ENCODE measurements around the gene ACTA2.

Gene ACTA2

GRCh38 chr10:88981435-88981834 is 28.9 kb upstream of the ACTA2 start:
- DNase-seq (ENCODE audit: low read depth in 2 of 2), result no peak

GRCh38 chr10:88980800-88981199 is 28.2 kb upstream of the ACTA2 start:
- no peak for DNase-seq (ENCODE audit: low read depth in 2 of 2)

GRCh38 chr10:88980247-88980646 is 27.7 kb upstream of the ACTA2 start:
- no peak for DNase-seq (ENCODE audit: low read depth in 2 of 2)

- no peak for DNase-seq (ENCODE audit: low read depth in 2 of 2)
Measured at GRCh38 chr10:88979603-88980002, 27.0 kb upstream of the ACTA2 start.

- no peak for DNase-seq (ENCODE audit: low read depth in 2 of 2)
Measured at GRCh38 chr10:88979153-88979562, 26.6 kb upstream of the ACTA2 start.

- no peak for DNase-seq (ENCODE audit: low read depth in 2 of 2)
Measured at GRCh38 chr10:88978463-88978862, 25.9 kb upstream of the ACTA2 start.

GRCh38 chr10:88975377-88975720 is 22.8 kb upstream of the ACTA2 start:
- DNase-seq (ENCODE audit: low read depth in 2 of 2), result no peak

GRCh38 chr10:88974446-88975376 is 22.1 kb upstream of the ACTA2 start:
- DNase-seq (ENCODE audit: low read depth in 2 of 2), result no peak

- no peak for DNase-seq (ENCODE audit: low read depth in 2 of 2)
Measured at GRCh38 chr10:88974012-88974411, 21.4 kb upstream of the ACTA2 start.

GRCh38 chr10:88971221-88972061 is 18.9 kb upstream of the ACTA2 start:
- DNase-seq (ENCODE audit: low read depth in 2 of 2), result no peak

- DNase-seq (ENCODE audit: low read depth in 2 of 2), result no peak
Measured at GRCh38 chr10:88968391-88968790, 15.8 kb upstream of the ACTA2 start.

- no peak for DNase-seq (ENCODE audit: low read depth in 2 of 2)
Measured at GRCh38 chr10:88966797-88967196, 14.2 kb upstream of the ACTA2 start.

GRCh38 chr10:88964869-88965415 is 12.4 kb upstream of the ACTA2 start:
- DNase-seq (ENCODE audit: low read depth in 2 of 2), result no peak

GRCh38 chr10:88964360-88964759 is 11.8 kb upstream of the ACTA2 start:
- no peak for DNase-seq (ENCODE audit: low read depth in 2 of 2)

- DNase-seq (ENCODE audit: low read depth in 2 of 2), result no peak
Measured at GRCh38 chr10:88963318-88963717, 10.7 kb upstream of the ACTA2 start.

- no peak for DNase-seq (ENCODE audit: low read depth in 2 of 2)
Measured at GRCh38 chr10:88962336-88962735, 9.8 kb upstream of the ACTA2 start.

- no peak for DNase-seq (ENCODE audit: low read depth in 2 of 2)
Measured at GRCh38 chr10:88961266-88961665, 8.7 kb upstream of the ACTA2 start.

- DNase-seq (ENCODE audit: low read depth in 2 of 2), result no peak
Measured at GRCh38 chr10:88960802-88961201, 8.2 kb upstream of the ACTA2 start.

GRCh38 chr10:88958721-88959120 is 6.1 kb upstream of the ACTA2 start:
- no peak for DNase-seq (ENCODE audit: low read depth in 2 of 2)

GRCh38 chr10:88957381-88957780 is 4.8 kb upstream of the ACTA2 start:
- DNase-seq (ENCODE audit: low read depth in 2 of 2), result no peak

- DNase-seq (ENCODE audit: low read depth in 2 of 2), result no peak
Measured at GRCh38 chr10:88954458-88955083, 2.0 kb upstream of the ACTA2 start.

GRCh38 chr10:88953662-88954061 is 1.1 kb upstream of the ACTA2 start:
- no peak for DNase-seq (ENCODE audit: low read depth in 2 of 2)

Measured in activated CD8-positive, alpha-beta memory T cell treated with anti-CD3 and anti-CD28 coated beads for 4 hours (primary cell).